Mesenchymal stem cell (in vitro differentiated cells and primary cell): Measurements from ENCODE around the gene BNC2. TPM values are rescaled to one million over a fixed set of nuclear protein-coding genes. Genes with fewer than 3 reads are reported as not detected.

Source experiments
- DNase-seq: peaks from one replicate; pipeline ENCODE4 v3.0.0-alpha.2; 2013
- H2AFZ ChIP-seq: one replicate; pipeline ENCODE4 v1.6.1; 2013; ENCODE audit warnings: low read depth, mild to moderate bottlenecking, control low read depth, inconsistent platforms, low read length, moderate library complexity
- H2AK5ac ChIP-seq: 2 replicates; pipeline ENCODE4 v1.6.1; 2013; ENCODE audit warnings: low read length, moderate library complexity, mild to moderate bottlenecking, inconsistent platforms; ENCODE audit not compliant: severe bottlenecking
- H2BK120ac ChIP-seq: one replicate; pipeline ENCODE4 v1.6.1; 2013; ENCODE audit warnings: low read depth, mild to moderate bottlenecking, inconsistent platforms, low read length, moderate library complexity
- H2BK12ac ChIP-seq, 2 experiments: one replicate each; pipeline ENCODE4 v1.6.1; 2013; ENCODE audit warnings: inconsistent platforms in 2 of 2, low read length in 2 of 2, mild to moderate bottlenecking in 2 of 2, moderate library complexity in 2 of 2, control low read depth in 1 of 2
- H2BK15ac ChIP-seq: one replicate; pipeline ENCODE4 v1.6.1; 2013; ENCODE audit warnings: mild to moderate bottlenecking, low read depth, inconsistent platforms; ENCODE audit not compliant: poor library complexity, severe bottlenecking
- H2BK5ac ChIP-seq: 2 replicates; pipeline ENCODE4 v1.6.1; 2013; ENCODE audit warnings: low read depth, mild to moderate bottlenecking, low read length, control low read depth, inconsistent platforms; ENCODE audit not compliant: poor library complexity, severe bottlenecking
- H3K14ac ChIP-seq, 2 experiments: one replicate each; pipeline ENCODE4 v1.6.1; 2013; ENCODE audit warnings: inconsistent platforms in 2 of 2, low read length in 2 of 2, control low read depth in 1 of 2, mild to moderate bottlenecking in 1 of 2, moderate library complexity in 1 of 2
- H3K18ac ChIP-seq, 2 experiments: one replicate each; pipeline ENCODE4 v1.6.1; 2013; ENCODE audit warnings: inconsistent platforms in 2 of 2, low read length in 2 of 2, control low read depth in 1 of 2, low read depth in 1 of 2, mild to moderate bottlenecking in 1 of 2
- H3K23ac ChIP-seq, 2 experiments: one replicate each; pipeline ENCODE4 v1.6.1; 2013; ENCODE audit warnings: inconsistent platforms in 2 of 2, low read length in 2 of 2, mild to moderate bottlenecking in 2 of 2, moderate library complexity in 2 of 2, control low read depth in 1 of 2
- H3K27ac ChIP-seq: 2 replicates; pipeline ENCODE4 v1.5.1; 2013; ENCODE audit warnings: mild to moderate bottlenecking, moderate library complexity, low read length, control low read depth, inconsistent platforms; ENCODE audit not compliant: poor library complexity, severe bottlenecking
- H3K27me3 ChIP-seq, 2 experiments: 2 replicates each; pipeline versions ENCODE4 v1.6.1 to v1.7.0; 2013; ENCODE audit warnings: low read length in 2 of 2, mild to moderate bottlenecking in 2 of 2, moderate library complexity in 2 of 2, control low read depth in 1 of 2, inconsistent platforms in 1 of 2; ENCODE audit not compliant: control insufficient read depth in 1 of 2, insufficient read depth in 1 of 2
- H3K36me3 ChIP-seq, 2 experiments: 2 replicates each; pipeline versions ENCODE4 v1.6.1 to v1.7.0; 2013; ENCODE audit warnings: low read length in 2 of 2, control low read depth in 1 of 2, inconsistent platforms in 1 of 2, low read depth in 1 of 2, mild to moderate bottlenecking in 1 of 2; ENCODE audit not compliant: insufficient read depth in 2 of 2, control insufficient read depth in 1 of 2
- H3K4ac ChIP-seq, 2 experiments: one replicate each; pipeline ENCODE4 v1.6.1; 2013; ENCODE audit warnings: inconsistent platforms in 2 of 2, low read length in 2 of 2, mild to moderate bottlenecking in 2 of 2, moderate library complexity in 2 of 2, control low read depth in 1 of 2, low read depth in 1 of 2
- H3K4me1 ChIP-seq: 2 replicates; pipeline ENCODE4 v1.6.1; 2013; ENCODE audit warnings: low read depth, low read length, control low read depth; ENCODE audit not compliant: control insufficient read depth, insufficient read depth
- H3K4me2 ChIP-seq: 2 replicates; pipeline ENCODE4 v1.6.1; 2013; ENCODE audit warnings: low read length, mild to moderate bottlenecking, inconsistent platforms; ENCODE audit not compliant: poor library complexity, severe bottlenecking
- H3K4me3 ChIP-seq, 2 experiments: 2 replicates each; pipeline versions ENCODE4 v1.5.1 to v1.7.0; 2013; ENCODE audit warnings: low read length in 2 of 2, mild to moderate bottlenecking in 2 of 2, control low read depth in 1 of 2, low read depth in 1 of 2; ENCODE audit not compliant: insufficient read depth in 1 of 2
- H3K79me1 ChIP-seq: replicated peaks from 2 replicates; pipeline ENCODE4 v1.6.1; 2013; ENCODE audit warnings: mild to moderate bottlenecking, control low read depth, low read length, inconsistent platforms; ENCODE audit not compliant: poor library complexity, severe bottlenecking
- H3K9ac ChIP-seq: 2 replicates; pipeline ENCODE4 v1.7.0; 2013; ENCODE audit warnings: mild to moderate bottlenecking, low read length, moderate library complexity
- H3K9me3 ChIP-seq: 2 replicates; pipeline ENCODE4 v1.7.0; 2013; ENCODE audit warnings: mild to moderate bottlenecking, low read length; ENCODE audit not compliant: control insufficient read depth
- H4K8ac ChIP-seq: one replicate; pipeline ENCODE4 v1.6.1; 2013; ENCODE audit warnings: inconsistent platforms, mild to moderate bottlenecking, low read length, moderate library complexity
- H4K91ac ChIP-seq: one replicate; pipeline ENCODE4 v1.6.1; 2013; ENCODE audit warnings: mild to moderate bottlenecking, low read length, inconsistent platforms
- WGBS: methylation state at CpG from one replicate; pipeline ENCODE4 v1.1.7; 2013; ENCODE audit warnings: mixed read lengths; 5-methylcytosine and 5-hydroxymethylcytosine counted together
- small RNA-seq: library from polyadenylated mRNA; stranded (forward); fragments of <200 nt; extraction: miRNeasy Mini kit (QIAGEN cat#:217004); gene quantifications from one replicate; pipeline ENCODE3, GENCODE V24; 2013; ENCODE audit warnings: low read depth

Gene BNC2

GRCh38 chr9:16361118-16361517, 509.4 kb downstream of the BNC2 start:
- Histone ChIP-seq H2AFZ (no peak overlapping the region), H3K4me3 (no peak overlapping the region), H2BK120ac (no peak overlapping the region), H3K9me3 (no peaks in the 10 kb centered on the region), H3K4me1 (no peaks in the 10 kb centered on the region), H3K9ac (no peak overlapping the region), H3K79me1 (no peaks in the 10 kb centered on the region), H3K14ac (no peak overlapping the region), H4K91ac (no peak overlapping the region), H3K18ac (no peak overlapping the region), H2BK5ac (no peak overlapping the region), H2BK12ac (no peak overlapping the region), H3K4me2 (no peak overlapping the region), H3K23ac (no peak overlapping the region), H4K8ac (no peak overlapping the region), H2BK15ac (no peak overlapping the region), H3K27ac (no peak overlapping the region), H2AK5ac (no peak overlapping the region), H3K27me3 (peaks cover 0 to 4% of the 10 kb centered on the region in 2 experiments), H3K36me3 (no peaks in the 10 kb centered on the region), H3K4ac (no peak overlapping the region)
- no CpG with 5 or more reads among the region's 3 CpGs for WGBS
- no peak for DNase-seq

- Histone ChIP-seq H3K4ac (no peak overlapping the region), H3K27me3 (peaks cover 0 to 4% of the 10 kb centered on the region in 2 experiments), H3K23ac (no peak overlapping the region), H3K36me3 (no peaks in the 10 kb centered on the region), H3K14ac (no peak overlapping the region), H3K9me3 (no peaks in the 10 kb centered on the region), H3K79me1 (no peaks in the 10 kb centered on the region), H3K27ac (no peak overlapping the region), H2AFZ (no peak overlapping the region), H3K18ac (no peak overlapping the region), H3K4me2 (no peak overlapping the region), H3K4me1 (no peaks in the 10 kb centered on the region), H4K91ac (no peak overlapping the region), H4K8ac (no peak overlapping the region), H2BK12ac (no peak overlapping the region), H2BK15ac (peak overlapping the region; percentile 15), H3K4me3 (no peak overlapping the region), H2BK5ac (no peak overlapping the region), H2BK120ac (no peak overlapping the region), H2AK5ac (no peak overlapping the region), H3K9ac (no peak overlapping the region)
- no peak for DNase-seq
- 95% methylated on average over 3 of the region's 3 CpGs for WGBS
Measured at GRCh38 chr9:16360247-16360646, 510.2 kb downstream of the BNC2 start.

Small RNA genes within 50 kb of the gene (small RNA-seq; reads per million reads assigned to genes)
- gene LSM1P1: not detected
